PC-3 (cell line): ENCODE results near the gene MCRIP2. TPM values are rescaled to one million over a fixed set of nuclear protein-coding genes. Genes with fewer than 3 reads are reported as not detected.

ENCODE experiments used
- ATAC-seq: fragments of 200-7000 bp; cut with Tn5 transposase; 2 replicates; pipeline ENCODE4 v1.9.1; 2020; ENCODE audit warnings: mild to moderate bottlenecking, moderate library complexity
- BruUV-seq: library from RNA; stranded (reverse); fragments of 400-500 nt; replicated peaks from 2 replicates; lab custom pipeline; 2021; lab: Mats Ljungman, UMichigan
- CTCF ChIA-PET: fragments of 300-600 bp; sonication (Branson Sonifier 250); formaldehyde crosslinking; loops from one replicate; lab custom pipeline; 2022; ENCODE audit warnings: antibody characterized with exemption; lab: Charles Lee
- POLR2A ChIA-PET: fragments of 300-600 bp; sonication (Branson Sonifier 250); formaldehyde crosslinking; loops from one replicate; lab custom pipeline; 2022; ENCODE audit warnings: antibody characterized with exemption; ENCODE audit not compliant: unreplicated experiment; lab: Charles Lee
- DNase-seq: peaks from one replicate; pipeline ENCODE4 v3.0.0-alpha.2; 2015
- H2AFZ ChIP-seq: fragments of 300-600 bp; sonication (generic); 2 replicates; pipeline ENCODE4 v1.6.0; 2016; ENCODE audit warnings: antibody characterized with exemption, low read length
- H3F3A ChIP-seq: fragments of 300-600 bp; sonication (generic); one replicate; pipeline ENCODE4 v1.6.0; 2017; ENCODE audit warnings: antibody characterized with exemption, low read length, control low read depth, mild to moderate bottlenecking; ENCODE audit not compliant: unreplicated experiment
- H3K27ac ChIP-seq: fragments of 300-600 bp; sonication (generic); 2 replicates; pipeline ENCODE4 v1.5.1; 2016; ENCODE audit warnings: mild to moderate bottlenecking, low read length
- H3K27me3 ChIP-seq: fragments of 300-600 bp; sonication (generic); 2 replicates; pipeline ENCODE4 v1.6.1; 2016; ENCODE audit warnings: low read length, mixed read lengths
- H3K36me3 ChIP-seq: fragments of 300-600 bp; sonication (generic); 2 replicates; pipeline ENCODE4 v1.6.1; 2016; ENCODE audit warnings: low read depth, mixed run types, low read length, mixed read lengths
- H3K4me1 ChIP-seq: fragments of 300-600 bp; sonication (generic); 2 replicates; pipeline ENCODE4 v1.5.1; 2016; ENCODE audit warnings: low read length; ENCODE audit not compliant: insufficient read depth
- H3K4me2 ChIP-seq: fragments of 300-600 bp; sonication (generic); 2 replicates; pipeline ENCODE4 v1.6.0; 2016; ENCODE audit warnings: low read length
- H3K4me3 ChIP-seq: fragments of 300-600 bp; sonication (generic); 2 replicates; pipeline ENCODE4 v1.5.1; 2016; ENCODE audit warnings: mild to moderate bottlenecking, low read length, mixed read lengths
- H3K79me2 ChIP-seq: fragments of 300-600 bp; sonication (generic); 2 replicates; pipeline ENCODE4 v1.6.1; 2017; ENCODE audit warnings: low read length, mixed read lengths
- H3K9ac ChIP-seq: fragments of 300-600 bp; sonication (generic); 2 replicates; pipeline ENCODE4 v1.6.0; 2016; ENCODE audit warnings: mild to moderate bottlenecking, low read length
- H3K9me2 ChIP-seq: fragments of 300-600 bp; sonication (generic); replicated peaks from 2 replicates; pipeline ENCODE4 v1.6.1; 2016; ENCODE audit warnings: mixed run types, low read length, mixed read lengths
- H3K9me3 ChIP-seq: fragments of 300-600 bp; sonication (generic); 2 replicates; pipeline ENCODE4 v1.6.1; 2016; ENCODE audit warnings: low read length, mixed read lengths
- H4K20me1 ChIP-seq: fragments of 300-600 bp; sonication (generic); 2 replicates; pipeline ENCODE4 v1.6.1; 2016; ENCODE audit warnings: low read length, mixed read lengths
- CTCF ChIP-seq: fragments of 300-600 bp; sonication (generic); conservative IDR thresholded peaks from 2 replicates; pipeline ENCODE4 v1.5.1; 2017; ENCODE audit warnings: antibody characterized with exemption, low read depth, mild to moderate bottlenecking, low read length
- EZH2 ChIP-seq: fragments of 300-600 bp; sonication (generic); IDR thresholded peaks from one replicate; pipeline ENCODE4 v1.6.1; 2017; ENCODE audit warnings: antibody characterized with exemption, mild to moderate bottlenecking, low read length; ENCODE audit not compliant: unreplicated experiment
- EZH2phosphoT487 ChIP-seq: fragments of 300-600 bp; sonication (generic); IDR thresholded peaks from 2 replicates; pipeline ENCODE4 v1.6.1; 2018; ENCODE audit warnings: mild to moderate bottlenecking, antibody characterized with exemption, low read length, borderline replicate concordance
- intact Hi-C: fragments of 100-400 bp; cut with micrococcal nuclease; formaldehyde crosslinking; loops from 2 replicates; pipeline ENCODE4 v1.9.0; 2023
- total RNA-seq: library from RNA; depleted of rRNA; stranded (reverse); fragments of >200 nt; gene quantifications from 2 replicates; pipeline ENCODE4 v1.2.3, GENCODE V29; 2014

Gene MCRIP2
- total RNA-seq, 1 experiment from 2014 or later, result 83.5 TPM

- ATAC-seq, result peak; percentile 16
- H3K27ac ChIP-seq, result 0 out of 2 replicates have a peak overlapping the region, but pooled peaks have one; percentile 11
These were observed 27.0 kb downstream of the MCRIP2 start for GRCh38 chr16:668519-669171.

GRCh38 chr16:669666-670065 lies 28.0 kb downstream of the MCRIP2 start:
- CTCF ChIA-PET, result no interaction called here
- BruUV-seq, result no TSS peak
- ATAC-seq, result no peak
- Histone ChIP-seq H3K36me3 (peaks cover 6% of the 10 kb centered on the region; the same call in 1 of the 2 replicates), H3K4me1 (no peaks in the 10 kb centered on the region), H3K9ac (no peak overlapping the region), H3K9me2 (no peaks in the 10 kb centered on the region), H4K20me1 (no peaks in the 10 kb centered on the region), H3K27me3 (no peaks in the 10 kb centered on the region), H3K4me2 (peak overlapping the region; percentile 90), H3K79me2 (peaks cover 22% of the 10 kb centered on the region), H2AFZ (no peak overlapping the region), H3K9me3 (no peaks in the 10 kb centered on the region), H3K4me3 (peak overlapping the region; percentile 82; the same call in 1 of the 2 replicates), H3K27ac (no peak overlapping the region), H3F3A (no peaks in the 10 kb centered on the region)
- POLR2A ChIA-PET, result no interaction called here
- no peak for DNase-seq
- intact Hi-C loops, result no loop called here
- TF ChIP-seq EZH2, result no peak
- no peak for TF ChIP-seq EZH2phosphoT487
- TF ChIP-seq CTCF, result no peak

More at GRCh38 chr16:668519-669171, 27.0 kb downstream of the MCRIP2 start:
- H3K79me2 ChIP-seq, result peaks cover 22% of the 10 kb centered on the region
- intact Hi-C loops, result no loop called here
- H3K4me3 ChIP-seq, result peak overlapping the region; percentile 82
- H4K20me1 ChIP-seq, result no peaks in the 10 kb centered on the region
- no peaks in the 10 kb centered on the region for H3F3A ChIP-seq
- DNase-seq, result no peak
- H2AFZ ChIP-seq, result 0 out of 2 replicates have a peak overlapping the region, but pooled peaks have one; percentile 42
- ChIA-PET POLR2A (no interaction called here), CTCF (interaction anchor here (0.6 kb wide), 1 partner anchor 48 kb away, joined by 5 read pairs; no protein-coding TSS in a partner anchor)
- peak overlapping the region; percentile 97 for H3K9ac ChIP-seq
- H3K4me2 ChIP-seq, result peak overlapping the region; percentile 90
- H3K27me3 ChIP-seq, result no peaks in the 10 kb centered on the region
- TF ChIP-seq EZH2 (no peak), EZH2phosphoT487 (no peak), CTCF (no peak)
- H3K4me1 ChIP-seq, result no peaks in the 10 kb centered on the region
- H3K36me3 ChIP-seq, result peaks cover 6% of the 10 kb centered on the region; the same call in 1 of the 2 replicates
- H3K9me3 ChIP-seq, result no peaks in the 10 kb centered on the region
- TSS peak; percentile 11 for BruUV-seq
- H3K9me2 ChIP-seq, result no peaks in the 10 kb centered on the region
